Esophagus muscularis mucosa (tissue), 4 donors: ENCODE measurements around the gene PAX4. TPM values are rescaled to one million over a fixed set of nuclear protein-coding genes. Genes with fewer than 3 reads are reported as not detected.

ENCODE experiments used
- DNase-seq: peaks from one replicate; pipeline ENCODE4 v3.0.0-alpha.2; 2017; ENCODE audit errors: extremely low spot score
- H3K27ac ChIP-seq, 4 donors: fragments of 200-600 bp; sonication (generic); replicated peaks in 1 of 4; 1 replicate in 3 of 4; 2 replicates in 1 of 4; pipeline ENCODE4 v1.5.1; 2016 to 2019; ENCODE audit warnings: mild to moderate bottlenecking in 1 of 4
- H3K27me3 ChIP-seq, 4 donors: fragments of 200-600 bp; sonication (generic); one replicate each; pipeline versions ENCODE4 v1.5.1 to v1.6.0; 2016 to 2019
- H3K36me3 ChIP-seq, 4 donors: fragments of 200-600 bp; sonication (generic); one replicate each; pipeline ENCODE4 v1.5.1; 2016 to 2019
- H3K4me1 ChIP-seq, 4 donors: fragments of 200-600 bp; sonication (generic); one replicate each; pipeline ENCODE4 v1.5.1; 2016 to 2019
- H3K4me3 ChIP-seq, 4 donors: fragments of 200-600 bp; sonication (generic); 1 replicate in 2 of 4; 2 replicates in 2 of 4; pipeline ENCODE4 v1.5.1; 2016 to 2019; ENCODE audit warnings: mild to moderate bottlenecking in 4 of 4, moderate library complexity in 1 of 4
- H3K9me3 ChIP-seq, 4 donors: fragments of 200-600 bp; sonication (generic); 1 replicate in 3 of 4; 2 replicates in 1 of 4; pipeline ENCODE4 v1.5.1; 2016 to 2019
- EP300 ChIP-seq: sonication (generic); formaldehyde crosslinking; IDR thresholded peaks from one replicate; pipeline ENCODE4 v1.6.1; 2017; ENCODE audit warnings: antibody characterized with exemption
- POLR2A ChIP-seq: fragments of 450-650 bp; IDR thresholded peaks from one replicate; pipeline ENCODE4 v1.6.1; 2017; ENCODE audit warnings: antibody characterized with exemption, moderate library complexity, mild to moderate bottlenecking, low read depth
- POLR2AphosphoS5 ChIP-seq, 2 donors: sonication (generic); formaldehyde crosslinking; IDR thresholded peaks; one replicate each; pipeline ENCODE4 v1.6.1; 2017; ENCODE audit warnings: antibody characterized with exemption in 2 of 2
- WGBS: methylation state at CpG from one replicate; pipeline ENCODE4 v1.1.5; 2018; 5-methylcytosine and 5-hydroxymethylcytosine counted together
- intact Hi-C: fragments of 100-400 bp; cut with DNase I; formaldehyde crosslinking; loops from one replicate; pipeline ENCODE4 v1.15.1; 2023
- total RNA-seq, 4 donors: library from RNA; depleted of rRNA; stranded (reverse); fragments of >200 nt; gene quantifications; one replicate each; pipeline versions ENCODE4 v1.1.0 to v1.2.1, GENCODE V29; 2016
- TF ChIP-seq, protein P1 (sequence below), 3 experiments: fragments of 200-600 bp in 2 of 3; fragments of 450-650 bp in 1 of 3; sonication (generic) in 2 of 3; IDR thresholded peaks; one replicate each; pipeline ENCODE4 v1.5.1; 2017 to 2019; ENCODE audit warnings: antibody characterized with exemption in 3 of 3, mild to moderate bottlenecking in 2 of 3, moderate library complexity in 1 of 3

Gene PAX4, protein sequence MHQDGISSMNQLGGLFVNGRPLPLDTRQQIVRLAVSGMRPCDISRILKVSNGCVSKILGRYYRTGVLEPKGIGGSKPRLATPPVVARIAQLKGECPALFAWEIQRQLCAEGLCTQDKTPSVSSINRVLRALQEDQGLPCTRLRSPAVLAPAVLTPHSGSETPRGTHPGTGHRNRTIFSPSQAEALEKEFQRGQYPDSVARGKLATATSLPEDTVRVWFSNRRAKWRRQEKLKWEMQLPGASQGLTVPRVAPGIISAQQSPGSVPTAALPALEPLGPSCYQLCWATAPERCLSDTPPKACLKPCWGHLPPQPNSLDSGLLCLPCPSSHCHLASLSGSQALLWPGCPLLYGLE
- total RNA-seq, result not detected

DNA sequence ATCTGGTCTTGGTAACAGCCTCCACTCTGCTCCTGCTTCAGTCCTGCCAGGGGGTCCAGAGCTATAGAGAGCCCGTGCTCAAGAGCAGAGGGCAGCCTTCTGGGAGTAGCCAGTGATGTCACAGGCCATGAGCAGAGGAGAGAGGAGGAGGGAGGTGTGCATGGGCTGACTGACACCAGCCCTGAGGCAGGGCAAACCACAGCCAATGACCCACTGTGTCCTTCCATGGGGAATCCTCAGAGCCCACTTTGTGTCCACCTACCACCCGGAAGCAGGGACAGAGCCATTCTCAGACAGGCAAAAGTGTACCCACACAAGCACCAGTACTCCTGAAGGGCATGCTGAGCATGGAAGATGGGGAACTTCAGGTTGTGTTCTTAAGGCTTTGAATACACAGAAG, at the start of gene PAX4:
TSS of gene PAX4 (minus strand) at position 101 of the 400 bp plus-strand sequence. CDS start 2,214 bp downstream, outside the sequence.
- Histone ChIP-seq H3K36me3 (no peaks in the 10 kb centered on the region), H3K27ac (no peak within 1 kb of the TSS), H3K27me3 (peaks cover 0 to 76% (median 2%) of the 10 kb centered on the region in 4 donors), H3K4me1 (no peaks in the 10 kb centered on the region), H3K9me3 (no peaks in the 10 kb centered on the region), H3K4me3 (no peak within 1 kb of the TSS)
- no peak for DNase-seq
- 64% methylated on average over 2 of the region's 2 CpGs for WGBS
- intact Hi-C loops, result no loop called here
- TF ChIP-seq POLR2A (no peak), POLR2AphosphoS5 (IDR thresholded peaks at IDR 0.05) (no peak)

DNA sequence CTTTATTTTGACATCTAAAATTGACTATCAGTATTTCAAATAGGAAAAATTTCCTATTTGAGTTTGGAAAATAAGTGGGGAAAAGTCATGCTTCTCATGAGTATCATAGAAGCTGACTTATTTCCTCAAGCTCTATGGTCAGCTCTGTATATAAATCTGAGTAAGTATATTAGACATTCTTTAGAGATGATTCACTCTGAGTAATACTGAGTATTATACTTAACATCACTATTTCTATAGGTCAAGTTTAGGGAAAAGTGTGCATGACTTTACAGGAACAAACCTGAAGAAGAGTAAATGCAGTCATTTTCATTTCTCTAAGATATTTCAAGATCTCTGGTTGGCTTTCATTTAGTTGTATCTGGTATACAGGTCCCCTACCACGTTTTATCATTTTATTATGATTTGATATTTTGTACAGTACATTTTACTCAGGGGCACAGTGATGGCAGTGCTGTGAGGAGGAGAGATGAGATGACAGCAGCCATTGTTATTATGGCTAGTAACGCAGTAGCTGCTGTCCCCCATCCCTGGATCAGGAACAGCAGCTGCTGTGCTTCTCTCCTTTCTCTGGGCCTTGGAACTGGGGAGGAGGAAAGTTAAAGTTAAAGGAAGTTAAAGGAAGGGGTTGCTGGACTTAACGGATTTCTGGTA, 49.2 kb upstream of the PAX4 start:
- intact Hi-C loops, result no loop called here
- TF ChIP-seq POLR2AphosphoS5 (IDR thresholded peaks at IDR 0.05), result no peak
- no peak overlapping the region for H3K4me3 ChIP-seq
- no peak overlapping the region for H3K27ac ChIP-seq
- DNase-seq, result no peak
- H3K9me3 ChIP-seq, result no peaks in the 10 kb centered on the region
- H3K36me3 ChIP-seq, result peaks cover 0 to 4% (median 0%) of the 10 kb centered on the region in 4 donors
- H3K27me3 ChIP-seq, result no peaks in the 10 kb centered on the region
- H3K4me1 ChIP-seq, result peaks cover 0 to 18% (median 4%) of the 10 kb centered on the region in 4 donors
- 77% methylated on average over 3 of the region's 3 CpGs for whole genome bisulfite sequencing

DNA sequence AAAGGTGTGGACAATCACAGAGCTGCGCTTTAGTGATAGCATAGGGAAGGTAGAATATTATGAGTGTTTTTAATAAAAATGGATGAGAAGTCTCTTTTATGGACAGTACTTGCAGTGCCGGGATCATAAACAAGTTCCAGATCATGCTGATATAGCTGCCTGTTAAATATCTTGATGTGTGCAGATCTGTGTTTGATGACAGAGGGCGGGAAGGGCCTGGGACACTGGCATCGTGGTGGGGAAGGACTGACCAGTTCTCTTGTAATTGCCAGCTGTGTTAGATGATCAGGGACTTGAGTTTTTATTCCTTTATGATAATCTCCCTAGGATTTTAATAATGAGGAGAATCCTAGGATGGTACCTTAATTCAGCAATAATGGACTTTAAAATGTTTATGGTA, 48.7 kb upstream of the PAX4 start:
- WGBS, result 92% methylated on average over 4 of the region's 4 CpGs
- Histone ChIP-seq H3K36me3 (peaks cover 0 to 4% (median 0%) of the 10 kb centered on the region in 4 donors), H3K9me3 (no peaks in the 10 kb centered on the region), H3K4me1 (peaks cover 0 to 18% (median 4%) of the 10 kb centered on the region in 4 donors), H3K27ac (no peak overlapping the region), H3K27me3 (no peaks in the 10 kb centered on the region), H3K4me3 (no peak overlapping the region)
- DNase-seq, result no peak
- no peak for TF ChIP-seq POLR2AphosphoS5 (IDR thresholded peaks at IDR 0.05)
- TF ChIP-seq EP300, result no peak
- no peak for TF ChIP-seq POLR2A
- TF ChIP-seq, protein P1, sequence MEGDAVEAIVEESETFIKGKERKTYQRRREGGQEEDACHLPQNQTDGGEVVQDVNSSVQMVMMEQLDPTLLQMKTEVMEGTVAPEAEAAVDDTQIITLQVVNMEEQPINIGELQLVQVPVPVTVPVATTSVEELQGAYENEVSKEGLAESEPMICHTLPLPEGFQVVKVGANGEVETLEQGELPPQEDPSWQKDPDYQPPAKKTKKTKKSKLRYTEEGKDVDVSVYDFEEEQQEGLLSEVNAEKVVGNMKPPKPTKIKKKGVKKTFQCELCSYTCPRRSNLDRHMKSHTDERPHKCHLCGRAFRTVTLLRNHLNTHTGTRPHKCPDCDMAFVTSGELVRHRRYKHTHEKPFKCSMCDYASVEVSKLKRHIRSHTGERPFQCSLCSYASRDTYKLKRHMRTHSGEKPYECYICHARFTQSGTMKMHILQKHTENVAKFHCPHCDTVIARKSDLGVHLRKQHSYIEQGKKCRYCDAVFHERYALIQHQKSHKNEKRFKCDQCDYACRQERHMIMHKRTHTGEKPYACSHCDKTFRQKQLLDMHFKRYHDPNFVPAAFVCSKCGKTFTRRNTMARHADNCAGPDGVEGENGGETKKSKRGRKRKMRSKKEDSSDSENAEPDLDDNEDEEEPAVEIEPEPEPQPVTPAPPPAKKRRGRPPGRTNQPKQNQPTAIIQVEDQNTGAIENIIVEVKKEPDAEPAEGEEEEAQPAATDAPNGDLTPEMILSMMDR (IDR thresholded peaks at IDR 0.05), result no peak
- intact Hi-C loops, result no loop called here

DNA sequence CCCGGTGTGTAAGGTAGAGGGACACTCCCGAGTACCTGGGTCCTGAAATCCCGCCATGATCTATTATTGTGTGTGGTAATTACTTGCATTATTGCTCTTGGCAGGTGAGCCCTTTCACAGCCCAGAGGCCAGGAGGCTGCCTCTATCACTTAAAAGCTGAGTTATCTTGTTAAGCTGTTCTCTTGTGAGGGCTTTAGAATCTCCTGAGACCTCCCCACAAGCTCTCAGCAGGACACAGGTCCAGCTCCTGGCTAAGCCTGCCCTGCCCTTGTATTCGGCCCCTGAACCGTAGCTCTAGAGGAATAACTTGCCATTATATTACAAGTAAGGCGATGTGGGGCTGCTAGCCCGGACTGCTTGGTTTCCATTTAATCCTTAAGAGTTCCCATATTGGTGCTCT, 48.0 kb upstream of the PAX4 start:
- 95% methylated on average over 7 of the region's 7 CpGs for WGBS
- peaks cover 0 to 6% (median 0%) of the 10 kb centered on the region in 4 donors for H3K36me3 ChIP-seq
- H3K27me3 ChIP-seq, result no peaks in the 10 kb centered on the region

DNA sequence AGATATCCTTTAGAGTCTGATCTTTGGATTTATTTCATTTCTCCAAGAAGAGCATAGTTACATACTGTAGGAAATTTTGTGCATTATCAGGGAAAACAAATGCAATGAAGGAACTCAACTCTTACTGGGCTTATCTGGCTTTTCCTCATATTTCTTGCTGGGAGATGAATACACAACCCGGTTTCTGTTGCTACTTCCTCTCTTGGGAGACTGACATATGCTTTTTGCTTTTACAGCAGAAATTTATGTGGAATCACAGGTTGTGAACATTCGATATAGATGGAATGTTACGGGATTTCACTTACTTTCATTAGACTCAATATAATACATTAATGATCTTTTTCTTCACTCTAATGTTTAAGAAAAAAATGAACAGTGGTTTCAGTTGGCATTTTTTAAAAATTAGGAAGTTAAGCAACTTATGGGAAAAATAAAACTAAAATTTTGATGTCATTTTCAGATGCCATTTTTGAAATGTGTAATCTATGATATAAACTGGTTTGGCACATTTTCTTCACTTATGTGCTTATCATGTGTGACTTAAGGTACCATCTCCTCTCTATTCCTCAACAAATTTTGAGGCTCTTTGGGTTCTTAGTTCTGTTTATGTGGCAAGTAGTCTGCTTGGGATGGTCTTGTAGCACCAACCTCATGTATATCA, 41.2 kb upstream of the PAX4 start:
- intact Hi-C loops, result no loop called here
- TF ChIP-seq POLR2A (no peak), EP300 (no peak), POLR2AphosphoS5 (IDR thresholded peaks at IDR 0.05) (no peak)
- TF ChIP-seq, protein P1 (IDR thresholded peaks at IDR 0.05), result no peak
- Histone ChIP-seq H3K36me3 (peaks cover 0 to 12% (median 0%) of the 10 kb centered on the region in 4 donors), H3K27me3 (no peaks in the 10 kb centered on the region), H3K4me3 (no peak overlapping the region), H3K9me3 (no peaks in the 10 kb centered on the region), H3K27ac (no peak overlapping the region), H3K4me1 (peaks cover 8 to 26% (median 12%) of the 10 kb centered on the region in 4 donors)
- 77% methylated on average over 3 of the region's 3 CpGs for WGBS
- no peak for DNase-seq

More for the DNA sequence above, 48.0 kb upstream of the PAX4 start:
- intact Hi-C loops, result no loop called here
- H3K9me3 ChIP-seq, result no peaks in the 10 kb centered on the region
- H3K4me1 ChIP-seq, result peaks cover 0 to 18% (median 4%) of the 10 kb centered on the region in 4 donors
- H3K27ac ChIP-seq, result no peak overlapping the region
- no peak for DNase-seq
- TF ChIP-seq, protein P1 (IDR thresholded peaks at IDR 0.05), result no peak
- TF ChIP-seq POLR2A (no peak), EP300 (no peak), POLR2AphosphoS5 (IDR thresholded peaks at IDR 0.05) (no peak)
- no peak overlapping the region for H3K4me3 ChIP-seq
